CD4-positive, alpha-beta T cell (primary cell): ENCODE measurements around the gene PPP1CC. TPM values are rescaled to one million over a fixed set of nuclear protein-coding genes. Genes with fewer than 3 reads are reported as not detected.
A peak's percentile ranks its signal among the peaks of the same experiment; 100 is the strongest.

Source experiments
- ATAC-seq: fragments of 200-7000 bp; cut with Tn5 transposase; one replicate; pipeline ENCODE4 v1.10.0; 2022; ENCODE audit warnings: mild to moderate bottlenecking; ENCODE audit not compliant: poor library complexity
- CTCF ChIA-PET: fragments of 350-600 bp; sonication (Branson Sonifier 250); formaldehyde crosslinking; loops from one replicate; lab custom pipeline; 2021; ENCODE audit warnings: antibody characterized with exemption, inconsistent platforms; lab: Charles Lee
- POLR2A ChIA-PET: fragments of 350-600 bp; sonication (Branson Sonifier 250); formaldehyde crosslinking; loops from one replicate; lab custom pipeline; 2021; ENCODE audit warnings: antibody characterized with exemption, inconsistent platforms; lab: Charles Lee
- DNase-seq, 14 experiments: peaks; one replicate each; pipeline ENCODE4 v3.0.0-alpha.2; 2013 to 2020; ENCODE audit warnings: mixed read lengths in 2 of 14
- H3K27ac ChIP-seq, 2 donors: one replicate each; pipeline versions ENCODE4 v1.5.1 to v1.7.0; 2013; ENCODE audit warnings: low read length in 2 of 2, low read depth in 1 of 2, mild to moderate bottlenecking in 1 of 2
- H3K27me3 ChIP-seq, 2 experiments: 1 replicate in 1 of 2; 2 replicates in 1 of 2; pipeline versions ENCODE4 v1.6.1 to v1.7.0; 2013; ENCODE audit warnings: low read length in 2 of 2, control low read depth in 1 of 2, mild to moderate bottlenecking in 1 of 2, moderate library complexity in 1 of 2; ENCODE audit not compliant: insufficient read depth in 2 of 2, control insufficient read depth in 1 of 2
- H3K36me3 ChIP-seq: one replicate; pipeline ENCODE4 v1.6.1; 2013; ENCODE audit warnings: low read length, control low read depth; ENCODE audit not compliant: insufficient read depth
- H3K4me1 ChIP-seq: one replicate; pipeline ENCODE4 v1.6.1; 2013; ENCODE audit warnings: low read length, control low read depth; ENCODE audit not compliant: insufficient read depth
- H3K4me3 ChIP-seq: one replicate; pipeline ENCODE4 v1.5.1; 2013; ENCODE audit warnings: mild to moderate bottlenecking, low read length, moderate library complexity
- H3K9me3 ChIP-seq, 2 experiments: 1 replicate in 1 of 2; 2 replicates in 1 of 2; pipeline versions ENCODE4 v1.6.1 to v1.7.0; 2013; ENCODE audit warnings: low read length in 2 of 2, mild to moderate bottlenecking in 2 of 2, control low read depth in 1 of 2, moderate library complexity in 1 of 2; ENCODE audit not compliant: control insufficient read depth in 1 of 2, insufficient read depth in 1 of 2
- H3K27ac Mint-ChIP-seq: one replicate; pipeline ENCODE4 v1.8.0; 2020; ENCODE audit warnings: mixed read lengths
- H3K27me3 Mint-ChIP-seq: one replicate; pipeline ENCODE4 v1.8.0; 2021; ENCODE audit warnings: mixed read lengths
- H3K36me3 Mint-ChIP-seq: one replicate; pipeline ENCODE4 v1.8.0; 2021; ENCODE audit warnings: low read depth, mixed read lengths
- H3K4me1 Mint-ChIP-seq: one replicate; pipeline ENCODE4 v1.8.0; 2021; ENCODE audit warnings: low read depth, mixed read lengths
- H3K4me3 Mint-ChIP-seq: one replicate; pipeline ENCODE4 v1.8.0; 2020; ENCODE audit warnings: mild to moderate bottlenecking, mixed read lengths
- H3K9me3 Mint-ChIP-seq: one replicate; pipeline ENCODE4 v1.8.0; 2020; ENCODE audit warnings: mixed read lengths
- CTCF ChIP-seq: fragments of 200-600 bp; IDR thresholded peaks from one replicate; pipeline ENCODE4 v1.8.0; 2022; ENCODE audit warnings: antibody characterized with exemption, mild to moderate bottlenecking
- intact Hi-C, 2 experiments: fragments of 100-400 bp; cut with DNase I in 1 of 2; cut with micrococcal nuclease in 1 of 2; formaldehyde crosslinking; loops; one replicate each; pipeline versions ENCODE4 v1.15.1 to v1.9.0; 2023 to 2025; cut with DNase I, micrococcal nuclease
- total RNA-seq, 174 experiments: library from RNA in 2 of 174; stranded (reverse) in 2 of 174; gene quantifications; one replicate each; pipeline ENCODE4 v1.2.3 and lab custom pipeline; 2021 to 2026

PPP1CC gene
- total RNA-seq, 2 experiments from 2014 or later = 146 to 150 TPM

DNA sequence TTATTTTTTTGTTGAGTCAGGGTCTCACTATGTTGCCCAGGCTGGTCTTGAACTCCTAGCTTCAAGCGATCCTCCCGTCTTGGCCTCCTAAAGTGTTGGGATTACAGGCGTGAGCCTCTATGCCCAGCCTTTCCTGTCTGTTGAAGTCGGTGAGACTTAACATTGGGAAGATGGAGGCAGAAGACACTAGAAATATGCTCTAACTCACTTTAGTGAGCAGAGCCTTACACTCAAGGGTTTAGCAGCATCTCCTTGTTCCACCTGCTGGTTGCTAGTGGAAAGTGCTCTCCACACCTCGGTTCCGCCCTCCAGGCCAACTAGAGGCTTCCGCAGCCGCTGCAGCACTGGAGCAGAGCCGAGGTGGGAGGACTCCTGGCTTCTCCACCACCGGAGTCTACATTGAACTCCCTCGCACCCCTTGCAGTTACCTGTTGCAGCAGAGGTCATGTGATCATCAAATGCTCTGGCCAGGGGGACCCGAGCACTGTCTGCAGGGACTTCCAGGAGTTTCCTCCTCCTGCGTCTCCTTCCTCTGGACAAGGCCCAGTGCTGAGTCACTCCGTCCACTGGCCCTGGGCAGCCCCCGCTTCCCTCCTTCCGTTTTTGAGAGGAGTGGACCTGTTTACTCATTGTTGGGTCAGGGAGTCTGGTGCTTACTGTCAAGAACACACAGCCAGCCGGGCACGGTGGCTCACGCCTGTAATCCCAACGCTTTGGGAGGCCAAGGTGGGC is 44.4 kb downstream of the PPP1CC start:
- POLR2A ChIA-PET = interaction anchor here (0.6 kb wide), 1 partner anchor 93 kb away, joined by 3 read pairs; no protein-coding TSS in a partner anchor

DNA sequence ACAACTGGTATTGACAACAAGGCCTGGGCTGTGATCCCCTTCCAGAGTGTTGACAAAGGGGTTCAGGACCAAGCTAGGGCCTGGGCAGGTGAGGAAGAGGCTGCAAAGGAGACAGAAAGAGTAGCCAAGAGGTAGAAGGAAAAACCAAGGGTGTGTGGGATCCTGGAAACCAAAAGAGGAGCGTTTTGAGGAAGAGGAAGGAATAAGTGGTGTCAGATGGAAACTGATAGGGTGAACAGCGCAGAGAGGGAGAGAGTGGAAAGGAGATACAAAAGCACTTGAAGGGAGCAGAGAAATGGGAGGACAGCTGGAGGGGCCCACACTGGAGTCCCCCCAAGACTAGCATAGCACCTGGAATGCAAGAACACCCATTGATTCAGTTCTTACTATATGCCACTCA is 45.5 kb downstream of the PPP1CC start:
- Mint-ChIP-seq H3K9me3 (no peaks in the 10 kb centered on the region), H3K4me1 (peaks cover 18% of the 10 kb centered on the region), H3K4me3 (no peak overlapping the region), H3K36me3 (no peaks in the 10 kb centered on the region), H3K27ac (no peak overlapping the region), H3K27me3 (no peaks in the 10 kb centered on the region)
- no peak overlapping the region for H3K4me3 ChIP-seq
- ChIA-PET POLR2A (no interaction called here), CTCF (interaction anchor here (1.3 kb wide), 1 partner anchor 247 kb away, joined by 4 read pairs; the partner anchor contains the start of gene ARPC3)
- no peaks in the 10 kb centered on the region for H3K9me3 ChIP-seq
- no peak overlapping the region for H3K27ac ChIP-seq
- no peak for TF ChIP-seq CTCF
- no peaks in the 10 kb centered on the region for H3K36me3 ChIP-seq
- DNase-seq = no peak
- no peak for ATAC-seq
- intact Hi-C loops = loop anchor here in 1 of 2 experiments (2.0 to 5.0 kb wide), 4 partner anchors 78 to 245 kb away; partner anchors contain the start of gene ARPC3
- H3K27me3 ChIP-seq = no peaks in the 10 kb centered on the region
- peaks cover 10% of the 10 kb centered on the region for H3K4me1 ChIP-seq

More for the DNA sequence above, 44.4 kb downstream of the PPP1CC start:
- Mint-ChIP-seq H3K4me3 (no peak overlapping the region), H3K9me3 (no peaks in the 10 kb centered on the region), H3K36me3 (no peaks in the 10 kb centered on the region), H3K27ac (peak overlapping the region; percentile 21), H3K27me3 (no peaks in the 10 kb centered on the region), H3K4me1 (peaks cover 17% of the 10 kb centered on the region)
- Histone ChIP-seq H3K4me3 (no peak overlapping the region), H3K4me1 (peaks cover 10% of the 10 kb centered on the region), H3K36me3 (no peaks in the 10 kb centered on the region), H3K9me3 (no peaks in the 10 kb centered on the region), H3K27ac (no peak overlapping the region), H3K27me3 (no peaks in the 10 kb centered on the region)
- CTCF ChIA-PET = interaction anchor here (0.6 kb wide), 1 partner anchor 229 kb away, joined by 4 read pairs; the partner anchor contains the start of gene FAM216A
- DNase-seq (peak; percentile 66 to 90 (median 73)), ATAC-seq (peak; percentile 100)
- intact Hi-C loops = loop anchor here (1.0 to 5.0 kb wide), 8 partner anchors 84 to 248 kb away; partner anchors contain the start of genes ARPC3 (in 2 of the 2), FAM216A (in 1 of the 2), GPN3 (in 1 of the 2) and TCTN1 (in 1 of the 2)
- peak; percentile 86 for TF ChIP-seq CTCF

DNA sequence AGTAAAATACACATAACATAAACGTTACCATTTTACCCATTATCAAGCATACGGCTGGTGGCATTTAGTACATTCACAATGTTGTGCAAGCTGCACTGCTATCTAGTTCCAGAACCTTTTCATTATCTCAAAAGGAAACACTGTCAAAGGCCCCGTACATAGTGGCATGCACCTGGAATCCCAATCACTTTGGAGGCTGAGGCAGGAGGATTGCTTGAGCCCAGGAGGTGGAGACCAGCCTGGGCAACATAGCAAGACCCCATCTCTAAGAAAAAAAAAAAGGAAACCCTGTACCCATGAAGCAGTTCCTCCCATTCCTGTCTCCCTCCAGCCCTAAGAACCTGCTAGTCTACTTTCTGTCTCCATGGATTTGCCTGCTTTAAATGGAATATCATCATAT is 46.4 kb downstream of the PPP1CC start:
- H3K4me1 ChIP-seq = peaks cover 10% of the 10 kb centered on the region
- H3K4me3 Mint-ChIP-seq = no peak overlapping the region
- no peaks in the 10 kb centered on the region for H3K36me3 ChIP-seq
- H3K36me3 Mint-ChIP-seq = no peaks in the 10 kb centered on the region
- H3K9me3 Mint-ChIP-seq = no peaks in the 10 kb centered on the region
- peaks cover 24% of the 10 kb centered on the region for H3K4me1 Mint-ChIP-seq
- no peaks in the 10 kb centered on the region for H3K9me3 ChIP-seq
- no peak for DNase-seq
- no peak overlapping the region for H3K27ac ChIP-seq
- H3K27ac Mint-ChIP-seq = no peak overlapping the region
- no peaks in the 10 kb centered on the region for H3K27me3 ChIP-seq
- ChIA-PET POLR2A (no interaction called here), CTCF (no interaction called here)
- intact Hi-C loops = loop anchor here in 1 of 2 experiments (2.0 to 5.0 kb wide), 4 partner anchors 77 to 244 kb away; partner anchors contain the start of gene ARPC3
- no peaks in the 10 kb centered on the region for H3K27me3 Mint-ChIP-seq
- no peak overlapping the region for H3K4me3 ChIP-seq
- no peak for TF ChIP-seq CTCF
- no peak for ATAC-seq
